BLaER1 treated with 17β-estradiol and CSF1 and Interleukin-3, amounts not matched to agents 10 nM and 100 nM (cell line): ENCODE data around the gene ZNF488.

Experiments used
- H3K27ac ChIP-seq, 11 experiments: shearing (Covaris generic); formaldehyde crosslinking; 2 replicates each; pipeline ENCODE4 v1.8.1; 2022
- H3K27me3 ChIP-seq, 11 experiments: shearing (Covaris generic); formaldehyde crosslinking; 2 replicates each; pipeline ENCODE4 v1.8.1; 2022
- H3K36me3 ChIP-seq, 11 experiments: shearing (Covaris generic); formaldehyde crosslinking; 2 replicates each; pipeline ENCODE4 v1.8.1; 2022
- H3K4me1 ChIP-seq, 10 experiments: shearing (Covaris generic); formaldehyde crosslinking; 2 replicates each; pipeline ENCODE4 v1.8.1; 2022
- H3K4me2 ChIP-seq, 11 experiments: shearing (Covaris generic); formaldehyde crosslinking; 2 replicates each; pipeline ENCODE4 v1.8.1; 2022
- H3K4me3 ChIP-seq, 10 experiments: shearing (Covaris generic); formaldehyde crosslinking; 2 replicates each; pipeline ENCODE4 v1.8.1; 2022
- H3K9ac ChIP-seq, 11 experiments: shearing (Covaris generic); formaldehyde crosslinking; 2 replicates each; pipeline ENCODE4 v1.8.1; 2022
- H3K9me3 ChIP-seq, 11 experiments: shearing (Covaris generic); formaldehyde crosslinking; replicated peaks in 1 of 11; 2 replicates each; pipeline ENCODE4 v1.8.1; 2022
- H4K20me1 ChIP-seq, 11 experiments: shearing (Covaris generic); formaldehyde crosslinking; 2 replicates each; pipeline ENCODE4 v1.8.1; 2022
- Cebpa-rat ChIP-seq, 11 experiments: shearing (Covaris generic); IDR thresholded peaks; 2 replicates each; pipeline ENCODE4 v1.8.1; 2022

Gene ZNF488

DNA sequence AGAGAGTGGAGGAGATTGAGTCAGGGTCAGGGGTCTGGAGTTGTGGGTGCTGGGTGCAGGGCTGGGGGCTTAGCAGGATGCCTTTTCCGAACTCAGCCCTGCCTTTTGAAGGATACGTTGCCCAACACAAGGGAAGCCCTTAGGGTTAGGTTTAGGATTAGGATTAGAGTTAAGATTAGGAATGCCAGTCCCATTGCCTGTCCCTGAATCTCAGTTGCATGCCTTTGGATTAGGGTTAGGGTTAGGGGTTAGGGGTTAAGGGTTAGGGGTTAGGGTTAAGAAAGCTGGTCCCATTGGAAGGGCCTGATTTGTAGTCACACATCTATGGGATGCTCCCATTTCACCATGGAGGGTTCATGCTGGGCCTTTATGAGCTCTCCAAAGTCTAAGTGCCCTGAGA is 20.8 kb upstream of the ZNF488 start:
- Histone ChIP-seq H3K27ac (no peak overlapping the region), H3K4me3 (no peak overlapping the region), H3K27me3 (no peaks in the 10 kb centered on the region), H3K9ac (no peak overlapping the region), H4K20me1 (peaks cover 0 to 4% (median 0%) of the 10 kb centered on the region in 11 experiments; a peak in 1 of 22 replicates), H3K9me3 (no peaks in the 10 kb centered on the region), H3K4me2 (no peak overlapping the region), H3K36me3 (no peaks in the 10 kb centered on the region), H3K4me1 (peaks cover 18 to 19% (median 19%) of the 10 kb centered on the region in 10 experiments)
- no peak for TF ChIP-seq Cebpa-rat (IDR thresholded peaks at IDR 0.05)

DNA sequence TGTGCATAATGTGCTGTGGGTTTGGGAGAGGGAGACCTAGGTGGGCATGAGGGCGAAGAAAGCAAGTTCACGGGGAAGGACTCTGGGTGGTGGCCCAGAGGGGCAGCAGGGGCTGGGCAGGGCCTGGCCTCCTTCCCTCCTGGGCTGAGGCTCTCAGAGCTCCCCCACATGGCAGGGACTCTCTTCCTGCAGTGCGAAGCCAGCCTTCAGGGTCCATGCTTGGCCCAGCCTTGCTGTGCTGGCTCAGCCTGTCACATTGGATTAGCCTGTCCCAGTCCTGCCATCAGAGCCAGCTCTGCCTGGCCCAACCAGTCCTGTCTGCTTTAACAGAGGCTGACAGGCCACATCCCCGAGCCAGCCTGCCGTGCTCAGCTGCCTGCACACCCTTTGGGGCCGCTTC is 20.4 kb upstream of the ZNF488 start:
- Histone ChIP-seq H3K36me3 (no peaks in the 10 kb centered on the region), H3K4me2 (no peak overlapping the region), H4K20me1 (no peaks in the 10 kb centered on the region; a peak in 1 of 22 replicates), H3K9me3 (no peaks in the 10 kb centered on the region), H3K27ac (no peak overlapping the region), H3K27me3 (no peaks in the 10 kb centered on the region), H3K4me3 (no peak overlapping the region), H3K4me1 (peaks cover 13 to 14% (median 14%) of the 10 kb centered on the region in 10 experiments), H3K9ac (no peak overlapping the region)
- TF ChIP-seq Cebpa-rat (IDR thresholded peaks at IDR 0.05): no peak

DNA sequence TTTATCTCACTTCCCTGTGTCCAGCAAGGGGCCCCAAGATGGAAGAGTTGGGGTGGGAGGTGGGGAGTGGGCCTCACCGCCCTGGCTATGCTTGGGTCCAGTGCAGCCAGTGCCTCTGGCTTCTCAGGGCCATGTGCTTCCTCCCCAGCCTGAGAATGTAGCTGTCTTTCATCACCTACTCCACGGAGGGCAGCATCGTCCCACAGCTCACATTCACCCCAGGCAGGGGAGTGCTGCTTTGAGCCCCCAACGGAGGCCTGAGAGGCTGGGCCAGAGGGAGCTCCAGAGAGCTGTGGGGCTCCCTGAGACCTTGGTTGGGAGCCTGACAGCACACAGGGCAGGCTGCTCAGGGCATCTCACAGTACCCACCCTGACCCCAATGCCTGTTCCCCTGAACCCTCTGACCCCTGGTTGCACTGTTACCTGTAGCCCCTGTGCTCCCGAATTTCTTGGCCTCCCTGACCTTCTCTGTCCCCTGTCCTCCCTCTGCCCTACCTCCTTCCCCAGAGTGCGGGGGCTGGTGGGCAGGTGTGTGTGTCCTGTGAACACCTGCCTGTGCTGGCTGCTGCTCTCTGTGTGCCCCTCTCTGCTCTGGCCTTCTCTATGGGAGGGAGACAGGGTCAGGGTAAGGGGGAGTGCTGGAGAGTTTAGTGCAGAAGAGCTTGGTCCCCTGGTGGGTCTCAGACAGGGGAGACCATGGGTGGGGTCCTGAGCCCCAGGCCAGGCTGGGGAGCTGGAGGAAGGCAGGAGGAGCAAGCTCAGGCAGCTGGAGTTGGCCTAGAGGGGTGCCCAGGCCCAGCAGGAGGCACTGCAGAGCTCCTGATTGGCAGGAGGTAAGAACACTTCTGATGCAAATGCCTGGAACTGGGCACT is 19.6 kb upstream of the ZNF488 start:
- Histone ChIP-seq H3K36me3 (no peaks in the 10 kb centered on the region), H3K4me1 (peaks cover 6 to 7% (median 6%) of the 10 kb centered on the region in 10 experiments), H3K4me3 (no peak overlapping the region), H3K9ac (no peak overlapping the region), H3K27ac (no peak overlapping the region), H4K20me1 (no peaks in the 10 kb centered on the region), H3K4me2 (no peak overlapping the region), H3K9me3 (no peaks in the 10 kb centered on the region), H3K27me3 (no peaks in the 10 kb centered on the region)
- no peak for TF ChIP-seq Cebpa-rat (IDR thresholded peaks at IDR 0.05)

DNA sequence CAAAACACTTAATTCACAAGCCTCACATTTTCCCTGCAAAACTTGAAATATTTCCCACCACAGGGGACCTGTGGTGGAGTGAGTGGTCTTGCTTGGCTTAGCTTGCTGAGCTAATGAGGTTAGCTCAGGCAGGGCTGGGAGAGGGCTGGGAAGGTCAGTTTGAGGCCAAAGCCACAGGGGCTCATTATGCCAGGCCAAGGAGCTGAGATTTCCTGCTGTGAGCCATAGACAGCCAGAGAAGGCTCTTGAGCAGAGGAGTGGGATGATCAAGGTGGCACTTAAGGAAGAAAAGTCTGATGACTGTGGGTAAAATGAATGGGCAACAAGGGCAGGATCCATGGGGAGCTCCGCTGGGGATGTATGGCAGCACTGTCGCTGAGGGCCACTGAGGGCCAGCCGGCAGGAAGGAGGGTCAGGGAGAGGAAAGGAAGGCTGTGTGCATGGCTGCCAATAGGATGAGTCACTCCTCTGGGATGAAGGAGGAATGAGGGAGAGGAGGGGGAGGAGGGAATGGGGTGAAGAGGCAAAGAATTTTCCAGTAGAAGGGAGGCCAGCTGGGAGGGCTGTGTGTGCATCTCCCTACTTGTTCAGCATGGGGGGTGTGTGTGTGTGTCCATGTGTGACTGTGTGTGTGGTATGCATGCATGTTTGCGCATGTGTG is 18.7 kb upstream of the ZNF488 start:
- Histone ChIP-seq H3K9me3 (0 out of 22 replicates have a peak, but pooled peaks cover 0 to 3% (median 0%) of the 10 kb centered on the region in 11 experiments), H3K27ac (no peak overlapping the region), H3K4me3 (no peak overlapping the region), H3K9ac (no peak overlapping the region), H3K36me3 (no peaks in the 10 kb centered on the region), H3K4me2 (no peak overlapping the region), H3K4me1 (no peaks in the 10 kb centered on the region), H3K27me3 (no peaks in the 10 kb centered on the region), H4K20me1 (no peaks in the 10 kb centered on the region)
- no peak for TF ChIP-seq Cebpa-rat (IDR thresholded peaks at IDR 0.05)

DNA sequence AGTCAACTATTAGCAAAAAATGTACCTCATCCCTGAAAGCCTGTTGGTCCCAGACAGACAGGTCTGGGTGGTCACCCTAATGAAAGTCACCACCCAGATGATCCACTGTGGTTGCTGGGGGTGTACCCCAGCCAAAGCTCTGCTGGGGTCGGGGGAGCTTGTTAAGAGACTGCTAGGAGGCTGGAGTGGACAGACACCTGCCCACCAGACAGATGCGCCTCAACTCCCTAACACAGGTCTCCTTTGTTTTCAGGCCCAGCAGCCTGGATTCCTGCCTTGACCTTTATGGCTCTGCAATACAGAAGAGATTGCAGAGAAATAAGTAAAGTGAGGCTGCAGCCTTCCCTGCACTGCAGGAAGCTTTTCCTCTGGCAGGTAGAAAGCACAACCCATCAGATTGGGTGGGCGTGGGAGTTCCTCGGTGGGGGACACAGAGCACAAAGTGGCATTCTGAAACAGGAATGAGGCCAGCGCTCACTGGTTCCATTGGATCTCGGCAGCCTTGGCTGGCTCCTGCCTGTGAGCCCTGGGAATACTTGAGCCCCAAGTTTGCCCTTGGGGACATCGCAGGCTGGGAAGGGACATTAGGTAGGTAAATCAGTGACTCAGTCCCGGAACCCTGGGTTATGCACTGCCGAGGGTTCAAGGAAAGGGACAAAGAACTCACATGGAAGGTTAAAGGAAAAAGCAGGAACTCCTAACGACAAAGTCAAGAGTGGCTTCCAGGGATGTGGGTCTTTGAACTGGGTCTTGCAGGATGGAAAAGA is 18.0 kb upstream of the ZNF488 start:
- TF ChIP-seq Cebpa-rat (IDR thresholded peaks at IDR 0.05): no peak
- no peak overlapping the region for H3K27ac ChIP-seq
- H3K4me3 ChIP-seq: no peak overlapping the region
- no peak overlapping the region for H3K9ac ChIP-seq
- no peaks in the 10 kb centered on the region for H3K36me3 ChIP-seq
- H3K9me3 ChIP-seq: 0 out of 22 replicates have a peak, but pooled peaks cover 0 to 3% (median 0%) of the 10 kb centered on the region in 11 experiments
- H3K4me2 ChIP-seq: no peak overlapping the region
- H3K27me3 ChIP-seq: no peaks in the 10 kb centered on the region
- H4K20me1 ChIP-seq: no peaks in the 10 kb centered on the region
- H3K4me1 ChIP-seq: no peaks in the 10 kb centered on the region

DNA sequence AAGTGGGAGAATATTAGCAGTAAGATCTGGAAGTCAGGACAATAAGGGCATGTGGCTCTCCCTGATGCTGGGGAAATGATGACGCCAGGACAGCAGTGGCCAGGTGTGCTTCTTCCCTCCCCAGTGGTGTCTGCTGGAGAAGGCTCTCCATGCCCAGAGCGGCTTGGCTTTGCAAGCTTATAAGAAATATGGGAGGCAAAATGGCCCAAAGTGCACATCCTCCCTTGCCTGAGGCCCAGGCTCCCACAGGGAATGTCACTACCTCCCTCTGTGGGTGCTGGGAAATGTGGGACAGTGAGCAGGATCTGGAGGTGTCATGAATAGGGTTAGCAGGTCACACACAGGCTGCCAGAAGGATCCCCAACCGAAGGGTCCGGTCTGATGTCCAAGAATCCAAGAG is 17.1 kb upstream of the ZNF488 start:
- no peak for TF ChIP-seq Cebpa-rat (IDR thresholded peaks at IDR 0.05)

DNA sequence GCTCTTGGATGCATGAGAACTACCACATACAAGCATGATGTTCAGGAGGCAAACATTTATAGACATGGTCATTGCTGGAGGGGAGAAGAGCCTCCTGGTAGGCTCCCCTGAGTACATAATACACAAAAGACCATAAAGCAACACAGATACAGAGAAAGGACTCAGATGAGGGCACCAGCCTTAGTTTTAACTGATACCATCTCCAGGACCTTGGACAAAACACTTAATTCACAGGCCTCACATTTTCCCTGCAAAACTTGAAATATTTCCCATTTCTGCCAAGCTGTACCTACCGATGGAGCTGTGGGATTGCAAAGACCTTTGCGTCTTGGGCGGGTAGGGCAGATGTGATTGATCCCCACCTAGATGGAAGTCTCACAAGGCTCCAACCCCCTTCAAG is 16.7 kb upstream of the ZNF488 start:
- Histone ChIP-seq H3K4me1 (no peaks in the 10 kb centered on the region), H3K27me3 (no peaks in the 10 kb centered on the region), H3K4me3 (no peak overlapping the region), H3K36me3 (no peaks in the 10 kb centered on the region), H3K9me3 (0 out of 22 replicates have a peak, but pooled peaks cover 0 to 3% (median 0%) of the 10 kb centered on the region in 11 experiments), H4K20me1 (no peaks in the 10 kb centered on the region), H3K27ac (no peak overlapping the region), H3K9ac (no peak overlapping the region), H3K4me2 (no peak overlapping the region)
- TF ChIP-seq Cebpa-rat (IDR thresholded peaks at IDR 0.05): no peak

More for the DNA sequence above, 17.1 kb upstream of the ZNF488 start:
- Histone ChIP-seq H3K9ac (no peak overlapping the region), H3K36me3 (no peaks in the 10 kb centered on the region), H3K4me3 (no peak overlapping the region), H4K20me1 (no peaks in the 10 kb centered on the region), H3K4me1 (no peaks in the 10 kb centered on the region), H3K27ac (no peak overlapping the region), H3K9me3 (0 out of 22 replicates have a peak, but pooled peaks cover 0 to 3% (median 0%) of the 10 kb centered on the region in 11 experiments), H3K27me3 (no peaks in the 10 kb centered on the region), H3K4me2 (no peak overlapping the region)

DNA sequence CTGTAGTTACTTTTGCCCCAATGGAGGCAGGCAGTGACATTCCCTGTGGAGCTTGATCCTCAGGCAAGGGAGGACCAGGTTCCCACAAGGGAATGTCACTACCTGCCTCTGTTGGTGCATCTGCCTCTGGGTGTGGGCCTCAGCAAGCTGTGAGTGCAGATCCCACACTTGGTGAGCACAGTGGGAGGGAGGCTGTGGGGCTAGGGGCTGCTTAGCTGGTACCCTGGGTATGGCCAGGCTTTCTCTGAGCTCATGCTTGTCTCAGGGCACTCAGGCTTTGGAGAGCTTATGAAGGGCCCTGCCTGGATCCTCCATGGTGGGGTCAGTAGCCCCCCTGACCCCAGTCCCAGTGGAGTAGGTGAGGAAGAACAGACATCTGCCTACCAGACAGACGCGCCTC is 16.2 kb upstream of the ZNF488 start:
- Histone ChIP-seq H3K27me3 (no peaks in the 10 kb centered on the region), H3K4me2 (no peak overlapping the region), H3K36me3 (no peaks in the 10 kb centered on the region), H4K20me1 (no peaks in the 10 kb centered on the region), H3K4me3 (no peak overlapping the region), H3K27ac (no peak overlapping the region), H3K9me3 (0 out of 22 replicates have a peak, but pooled peaks cover 0 to 3% (median 0%) of the 10 kb centered on the region in 11 experiments), H3K4me1 (no peaks in the 10 kb centered on the region), H3K9ac (no peak overlapping the region)
- TF ChIP-seq Cebpa-rat (IDR thresholded peaks at IDR 0.05): no peak

DNA sequence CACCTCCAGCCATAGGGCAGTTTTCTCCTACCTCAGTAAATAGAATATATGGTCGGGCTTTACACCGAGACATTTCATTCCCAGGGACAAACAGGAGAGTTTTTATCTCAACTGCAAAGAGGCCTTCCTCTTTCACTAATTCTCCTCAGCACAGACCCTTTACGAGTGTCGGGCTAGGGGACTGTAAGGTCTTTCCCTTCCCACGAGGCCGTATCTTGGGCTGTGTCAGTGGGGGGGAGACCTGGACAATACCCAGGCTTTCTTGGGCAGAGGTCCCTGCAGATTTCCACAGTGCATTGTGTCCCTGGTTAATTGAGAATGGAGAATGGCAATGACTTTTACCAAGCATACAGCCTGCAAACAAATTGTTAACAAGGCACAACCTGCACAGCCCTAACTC is 13.2 kb upstream of the ZNF488 start:
- TF ChIP-seq Cebpa-rat (IDR thresholded peaks at IDR 0.05): no peak
- Histone ChIP-seq H4K20me1 (no peaks in the 10 kb centered on the region), H3K4me3 (no peak overlapping the region), H3K36me3 (no peaks in the 10 kb centered on the region), H3K4me2 (no peak overlapping the region), H3K27ac (no peak overlapping the region), H3K27me3 (no peaks in the 10 kb centered on the region), H3K4me1 (no peaks in the 10 kb centered on the region), H3K9ac (no peak overlapping the region), H3K9me3 (0 out of 22 replicates have a peak, but pooled peaks cover 0 to 3% (median 0%) of the 10 kb centered on the region in 11 experiments)
